ENCODE results near the gene DAP3. TPM values are rescaled to one million over a fixed set of nuclear protein-coding genes. Genes with fewer than 3 reads are reported as not detected.
"Not testable (repeated sequence)": the region's sequence is repeated elsewhere in the genome, so short reads cannot be mapped to it uniquely, and the experiment has no call there.

DAP3 gene
- polyA plus RNA-seq, 1 donor = 153 TPM

GRCh38 chr1:155715056-155715455 is 26.2 kb downstream of the DAP3 start:
- not testable (repeated sequence) for DNase-seq

GRCh38 chr1:155715777-155716176 is 26.9 kb downstream of the DAP3 start:
- DNase-seq = no peak

- DNase-seq = no peak
These were observed 28.1 kb downstream of the DAP3 start for GRCh38 chr1:155717041-155717440.

GRCh38 chr1:155718524-155719115 is 29.7 kb downstream of the DAP3 start:
- not testable (repeated sequence) for DNase-seq

GRCh38 chr1:155719703-155720102 is 30.8 kb downstream of the DAP3 start:
- DNase-seq = no peak

GRCh38 chr1:155725142-155725541 is 36.3 kb downstream of the DAP3 start:
- DNase-seq = no peak

- peak; percentile 57 for DNase-seq
These were observed 40.4 kb downstream of the DAP3 start for GRCh38 chr1:155729031-155729898.

GRCh38 chr1:155740995-155741394 is 52.1 kb downstream of the DAP3 start:
- no peak for DNase-seq

- DNase-seq = no peak
These were observed 53.0 kb downstream of the DAP3 start for GRCh38 chr1:155741908-155742307.

- no peak for DNase-seq
These were observed 55.9 kb downstream of the DAP3 start for GRCh38 chr1:155744711-155745283.

- DNase-seq = peak; percentile 91
These were observed 56.7 kb downstream of the DAP3 start for GRCh38 chr1:155745284-155746228.

GRCh38 chr1:155747586-155747985 is 58.7 kb downstream of the DAP3 start:
- not testable (repeated sequence) for DNase-seq

- DNase-seq = not testable (repeated sequence)
These were observed 59.2 kb downstream of the DAP3 start for GRCh38 chr1:155748141-155748540.

GRCh38 chr1:155759017-155759416 is 70.1 kb downstream of the DAP3 start:
- DNase-seq = not testable (repeated sequence)

GRCh38 chr1:155759966-155760630 is 71.2 kb downstream of the DAP3 start:
- no peak for DNase-seq

GRCh38 chr1:155760751-155761475 is 72.0 kb downstream of the DAP3 start:
- no peak for DNase-seq

GRCh38 chr1:155761736-155762405 is 73.0 kb downstream of the DAP3 start:
- DNase-seq = no peak

GRCh38 chr1:155763090-155763815 is 74.4 kb downstream of the DAP3 start:
- DNase-seq = not testable (repeated sequence)

GRCh38 chr1:155763989-155764388 is 75.1 kb downstream of the DAP3 start:
- DNase-seq = not testable (repeated sequence)

All from left kidney (tissue), 2 donors.